BE2C (cell line): ENCODE data around the gene PPM1H.

Experiments used
- DNase-seq: peaks from one replicate; pipeline ENCODE4 v3.0.0-alpha.2; 2020
- H3K27me3 ChIP-seq: fragments of 250-450 bp; sonication (Bioruptor Pico); 2 replicates; pipeline ENCODE4 v1.5.1; 2020; ENCODE audit warnings: mild to moderate bottlenecking
- H3K36me3 ChIP-seq: fragments of 250-450 bp; sonication (Bioruptor Pico); 2 replicates; pipeline ENCODE4 v1.5.1; 2020; ENCODE audit warnings: mild to moderate bottlenecking
- H3K4me1 ChIP-seq: fragments of 250-450 bp; sonication (Bioruptor Pico); 2 replicates; pipeline ENCODE4 v1.5.1; 2020
- H3K4me3 ChIP-seq: 2 replicates; pipeline ENCODE4 v1.5.1; 2011; ENCODE audit warnings: low read depth, low read length
- H3K9me3 ChIP-seq: fragments of 250-450 bp; sonication (Bioruptor Pico); 2 replicates; pipeline ENCODE4 v1.5.1; 2020
- TF ChIP-seq, protein P1 (sequence below): IDR thresholded peaks from 2 replicates; pipeline ENCODE4 v1.5.1; 2012; ENCODE audit warnings: mild to moderate bottlenecking, low read depth, low read length

Gene PPM1H

DNA sequence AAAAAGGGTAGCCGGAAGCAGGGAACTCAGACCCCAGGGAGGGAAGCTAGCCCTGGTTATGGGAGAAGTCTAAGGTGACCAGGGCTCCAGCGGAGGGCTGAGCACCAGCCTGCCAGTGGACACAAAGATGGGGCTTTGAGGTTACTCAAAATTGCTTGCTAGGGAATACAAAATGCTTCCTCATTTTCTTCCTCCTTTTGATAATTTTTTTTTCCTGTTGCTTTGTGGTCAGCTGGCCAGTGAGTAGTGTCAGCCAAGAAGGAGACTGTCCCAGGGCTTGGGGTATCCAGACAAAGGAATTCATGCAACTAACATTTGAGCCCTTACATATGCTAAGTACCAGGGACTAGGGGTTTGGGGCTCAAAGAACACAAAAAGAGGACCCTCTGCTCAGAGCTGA lies 206.2 kb downstream of the PPM1H start:
- no peaks in the 10 kb centered on the region for H3K27me3 ChIP-seq
- DNase-seq, result no peak
- H3K4me1 ChIP-seq, result no peaks in the 10 kb centered on the region
- TF ChIP-seq, protein P1, sequence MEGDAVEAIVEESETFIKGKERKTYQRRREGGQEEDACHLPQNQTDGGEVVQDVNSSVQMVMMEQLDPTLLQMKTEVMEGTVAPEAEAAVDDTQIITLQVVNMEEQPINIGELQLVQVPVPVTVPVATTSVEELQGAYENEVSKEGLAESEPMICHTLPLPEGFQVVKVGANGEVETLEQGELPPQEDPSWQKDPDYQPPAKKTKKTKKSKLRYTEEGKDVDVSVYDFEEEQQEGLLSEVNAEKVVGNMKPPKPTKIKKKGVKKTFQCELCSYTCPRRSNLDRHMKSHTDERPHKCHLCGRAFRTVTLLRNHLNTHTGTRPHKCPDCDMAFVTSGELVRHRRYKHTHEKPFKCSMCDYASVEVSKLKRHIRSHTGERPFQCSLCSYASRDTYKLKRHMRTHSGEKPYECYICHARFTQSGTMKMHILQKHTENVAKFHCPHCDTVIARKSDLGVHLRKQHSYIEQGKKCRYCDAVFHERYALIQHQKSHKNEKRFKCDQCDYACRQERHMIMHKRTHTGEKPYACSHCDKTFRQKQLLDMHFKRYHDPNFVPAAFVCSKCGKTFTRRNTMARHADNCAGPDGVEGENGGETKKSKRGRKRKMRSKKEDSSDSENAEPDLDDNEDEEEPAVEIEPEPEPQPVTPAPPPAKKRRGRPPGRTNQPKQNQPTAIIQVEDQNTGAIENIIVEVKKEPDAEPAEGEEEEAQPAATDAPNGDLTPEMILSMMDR, result no peak
- H3K4me3 ChIP-seq, result no peak overlapping the region
- H3K9me3 ChIP-seq, result no peaks in the 10 kb centered on the region
- H3K36me3 ChIP-seq, result no peaks in the 10 kb centered on the region

DNA sequence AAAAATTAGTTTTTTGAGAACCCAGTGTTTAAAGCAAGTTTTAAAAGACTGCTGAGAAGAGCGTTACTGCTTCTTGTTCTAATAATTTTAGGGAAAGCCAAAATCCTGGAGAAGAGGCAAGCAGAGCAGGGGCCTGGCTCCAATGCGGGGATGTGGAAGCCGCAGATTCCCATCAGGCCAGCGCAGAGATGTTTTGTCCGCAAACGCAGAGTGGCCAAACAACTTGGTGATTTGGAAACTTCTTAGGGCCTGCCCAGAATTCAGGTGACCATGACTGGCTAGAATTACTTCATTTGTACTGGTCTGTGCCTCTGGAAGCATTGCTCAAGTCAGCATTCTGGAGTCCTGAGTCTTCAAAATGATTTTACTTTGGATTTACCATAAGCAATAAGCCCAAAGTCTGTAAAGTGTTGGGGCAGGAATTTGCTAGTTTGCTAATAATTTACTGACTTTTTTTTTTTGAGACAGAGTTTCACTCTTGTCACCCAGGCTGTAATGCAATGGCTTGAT lies 208.4 kb downstream of the PPM1H start:
- Histone ChIP-seq H3K4me3 (no peak overlapping the region), H3K36me3 (no peaks in the 10 kb centered on the region), H3K27me3 (no peaks in the 10 kb centered on the region), H3K4me1 (no peaks in the 10 kb centered on the region), H3K9me3 (no peaks in the 10 kb centered on the region)
- DNase-seq, result no peak
- TF ChIP-seq, protein P1, result no peak

DNA sequence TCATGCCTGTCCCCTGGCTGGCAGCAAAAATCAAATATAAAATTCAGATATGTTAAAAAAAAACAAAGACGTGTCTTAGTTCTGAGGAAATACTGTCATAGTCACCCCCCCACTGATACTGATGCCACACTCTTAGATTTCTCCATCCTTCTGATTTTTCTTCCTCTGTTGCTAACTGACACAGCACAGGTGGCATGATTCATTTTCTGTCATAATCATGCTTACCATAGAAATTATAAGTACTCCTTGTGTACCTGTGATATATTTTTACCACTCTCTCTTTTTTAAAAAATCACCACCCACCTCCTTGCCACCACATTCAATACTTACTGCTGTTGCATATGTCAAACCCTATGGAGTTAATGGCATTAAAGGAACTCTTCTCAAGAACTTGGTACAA lies 209.2 kb downstream of the PPM1H start:
- Histone ChIP-seq H3K36me3 (no peaks in the 10 kb centered on the region), H3K27me3 (no peaks in the 10 kb centered on the region), H3K4me1 (no peaks in the 10 kb centered on the region), H3K9me3 (no peaks in the 10 kb centered on the region), H3K4me3 (no peak overlapping the region)
- no peak for DNase-seq
- TF ChIP-seq, protein P1, result no peak

DNA sequence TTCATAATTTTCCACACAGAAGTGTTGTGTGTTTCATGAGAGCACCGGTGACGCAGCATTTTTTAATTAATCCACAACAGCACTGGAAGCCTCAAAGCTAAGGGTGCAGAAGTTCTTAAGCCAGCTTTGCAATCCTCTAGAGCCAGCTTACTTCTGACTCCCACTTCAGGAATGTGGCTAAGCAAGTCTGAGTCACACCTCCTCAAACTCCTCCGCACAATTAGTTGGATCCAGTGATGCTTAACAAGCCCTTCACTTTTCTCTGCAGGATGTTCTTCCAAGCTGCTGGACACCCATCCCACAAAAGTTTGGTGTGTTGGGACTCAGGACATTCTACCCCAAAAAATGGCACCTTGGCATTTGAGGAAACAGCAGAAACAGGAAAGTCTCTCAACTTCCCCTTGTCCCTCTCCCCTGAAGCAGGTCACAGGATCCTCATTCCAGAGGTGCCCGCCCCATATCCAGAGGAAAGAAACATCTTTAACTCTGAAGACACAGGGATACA lies 210.0 kb downstream of the PPM1H start:
- DNase-seq, result no peak
- TF ChIP-seq, protein P1, result no peak
- no peaks in the 10 kb centered on the region for H3K27me3 ChIP-seq
- H3K9me3 ChIP-seq, result no peaks in the 10 kb centered on the region
- H3K36me3 ChIP-seq, result no peaks in the 10 kb centered on the region
- no peak overlapping the region for H3K4me3 ChIP-seq
- no peaks in the 10 kb centered on the region for H3K4me1 ChIP-seq

DNA sequence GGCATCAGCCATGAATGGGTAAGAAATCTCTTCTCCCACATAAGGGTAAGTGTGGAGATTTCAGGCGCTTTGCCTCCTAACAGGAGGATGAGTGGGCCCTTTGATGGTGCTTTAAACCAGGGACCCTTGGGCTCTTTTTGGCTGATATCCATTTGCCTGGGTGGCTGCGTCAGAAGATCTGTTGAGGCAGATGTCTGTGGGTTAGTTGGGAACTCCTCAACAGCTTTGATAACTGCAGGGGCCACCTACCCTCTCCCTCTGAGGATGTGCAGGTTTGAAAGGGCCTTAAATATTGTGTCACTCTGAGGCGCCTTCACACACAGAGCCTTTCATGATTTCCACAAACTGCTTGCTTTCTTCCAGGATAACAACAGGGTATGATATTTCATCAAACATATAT lies 210.7 kb downstream of the PPM1H start:
- Histone ChIP-seq H3K9me3 (no peaks in the 10 kb centered on the region), H3K36me3 (no peaks in the 10 kb centered on the region), H3K4me3 (no peak overlapping the region), H3K4me1 (no peaks in the 10 kb centered on the region), H3K27me3 (no peaks in the 10 kb centered on the region)
- no peak for DNase-seq
- TF ChIP-seq, protein P1, result no peak

DNA sequence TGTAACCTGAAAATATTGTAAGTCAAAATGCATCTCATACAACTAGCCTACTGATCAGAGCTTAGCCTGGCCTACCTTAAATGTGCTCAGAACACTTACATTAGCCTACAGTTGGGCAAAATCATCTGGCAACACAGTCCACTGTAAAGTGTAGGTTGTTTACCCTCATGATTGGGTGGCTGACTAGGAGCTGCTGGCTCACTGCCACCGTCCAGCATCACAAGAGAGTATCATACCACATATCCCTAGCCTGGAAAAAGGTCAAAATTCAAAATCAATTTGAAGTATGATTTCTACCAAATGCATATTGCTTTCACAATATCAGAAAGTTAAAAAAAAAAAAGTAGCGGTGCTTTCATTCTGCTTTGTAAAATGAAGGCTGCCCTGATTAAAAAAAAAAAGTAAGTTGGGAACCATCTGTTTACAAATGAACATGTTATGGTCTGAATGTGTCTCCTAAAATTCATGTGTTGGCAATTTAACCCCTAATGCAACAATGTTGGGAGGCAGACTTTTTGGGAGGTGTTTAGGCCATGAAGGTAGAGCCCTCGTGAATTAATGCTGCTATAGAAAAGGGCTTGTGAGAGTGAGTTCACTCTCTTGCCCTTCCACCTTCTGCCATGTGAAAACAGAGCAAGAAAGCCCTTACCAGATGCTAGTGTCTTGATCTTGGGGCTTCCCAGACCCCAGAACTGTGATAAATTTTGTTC lies 211.8 kb downstream of the PPM1H start:
- DNase-seq, result no peak
- H3K4me3 ChIP-seq, result no peak overlapping the region
- H3K36me3 ChIP-seq, result no peaks in the 10 kb centered on the region
- no peaks in the 10 kb centered on the region for H3K9me3 ChIP-seq
- H3K27me3 ChIP-seq, result no peaks in the 10 kb centered on the region
- TF ChIP-seq, protein P1, result no peak
- no peaks in the 10 kb centered on the region for H3K4me1 ChIP-seq
